Frontal cortex (tissue), 4 donors: ENCODE results near the gene ABHD17A. TPM values are rescaled to one million over a fixed set of nuclear protein-coding genes. Genes with fewer than 3 reads are reported as not detected.

Source experiments
- DNase-seq, 2 donors: peaks; one replicate each; pipeline ENCODE4 v3.0.0; 2012; ENCODE audit warnings: low spot score in 2 of 2
- FAIRE-seq: peaks from 2 replicates; lab custom pipeline; 2012; peaks lifted over from hg19 to GRCh38; lab: Jason Lieb, UNC
- total RNA-seq: library from RNA; depleted of rRNA; stranded (reverse); fragments of >200 nt; gene quantifications from one replicate; pipeline ENCODE4 v1.2.3, GENCODE V29; 2014
- donor health status: control.
- donor health status: control.
- donor health status: control.

ABHD17A gene
- total RNA-seq, 1 donor from 2014 or later, result 42.0 TPM

- FAIRE-seq, result no peak
Observed at GRCh38 chr19:1844513-1845124, 40.7 kb downstream of the ABHD17A start.

GRCh38 chr19:1843646-1844394, 41.5 kb downstream of the ABHD17A start:
- DNase-seq, result no peak
- FAIRE-seq, result no peak

More at GRCh38 chr19:1844513-1845124, 40.7 kb downstream of the ABHD17A start:
- no peak for DNase-seq

DNA sequence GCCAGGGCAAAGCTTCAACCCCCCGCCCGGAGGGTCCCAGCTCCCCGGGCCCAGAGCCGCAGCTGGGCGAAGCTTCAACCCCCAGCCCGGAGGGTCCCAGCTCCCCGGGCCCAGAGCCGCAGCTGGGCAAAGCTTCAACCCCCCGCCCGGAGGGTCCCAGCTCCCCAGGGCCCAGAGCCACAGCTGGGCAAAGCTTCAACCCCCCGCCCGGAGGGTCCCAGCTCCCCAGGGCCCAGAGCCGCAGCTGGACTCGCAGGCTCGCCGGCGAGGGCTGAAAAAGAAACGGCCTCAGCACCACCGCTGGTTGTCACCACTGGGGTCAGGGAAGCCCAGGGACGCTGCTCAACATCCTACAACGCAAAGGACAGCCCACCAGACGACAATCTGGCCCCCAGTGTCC, 42.2 kb downstream of the ABHD17A start:
- FAIRE-seq (no peak), DNase-seq (no peak)

DNA sequence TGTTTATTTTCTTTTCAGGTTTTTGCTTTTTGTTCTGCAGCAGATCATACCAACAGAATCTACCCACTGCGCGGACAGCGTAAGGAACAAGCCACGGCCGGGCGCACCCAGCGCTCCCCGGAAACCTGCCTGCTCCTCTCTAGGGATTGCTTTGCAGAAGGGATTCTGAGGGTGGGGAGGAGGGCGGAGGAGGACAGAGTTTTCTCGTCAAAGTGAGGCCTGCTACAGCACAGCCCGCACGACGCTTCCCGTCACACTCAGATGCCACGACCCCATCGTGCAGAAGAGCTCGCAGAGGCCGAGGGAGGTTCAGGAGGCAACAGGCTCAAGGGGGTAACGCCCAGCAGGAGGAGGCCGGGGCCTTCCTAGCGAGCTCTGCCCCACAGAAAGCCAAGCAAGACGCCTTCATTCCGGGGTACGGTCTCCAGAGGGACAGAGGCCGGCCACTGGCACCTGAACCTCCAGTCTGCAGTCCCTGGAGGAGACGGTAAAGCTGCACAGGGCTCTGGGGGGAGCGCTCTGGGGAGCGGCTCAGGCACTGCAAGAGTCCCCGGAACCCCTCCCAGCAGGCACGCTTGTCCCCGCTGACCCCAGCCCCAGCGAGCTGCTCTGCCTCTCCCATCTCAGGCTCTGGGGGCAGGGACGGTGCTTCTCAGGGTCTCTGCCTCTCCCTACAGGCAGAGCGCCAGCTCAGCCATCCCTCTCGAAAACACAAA, 43.9 kb downstream of the ABHD17A start:
- FAIRE-seq (no peak), DNase-seq (no peak)

DNA sequence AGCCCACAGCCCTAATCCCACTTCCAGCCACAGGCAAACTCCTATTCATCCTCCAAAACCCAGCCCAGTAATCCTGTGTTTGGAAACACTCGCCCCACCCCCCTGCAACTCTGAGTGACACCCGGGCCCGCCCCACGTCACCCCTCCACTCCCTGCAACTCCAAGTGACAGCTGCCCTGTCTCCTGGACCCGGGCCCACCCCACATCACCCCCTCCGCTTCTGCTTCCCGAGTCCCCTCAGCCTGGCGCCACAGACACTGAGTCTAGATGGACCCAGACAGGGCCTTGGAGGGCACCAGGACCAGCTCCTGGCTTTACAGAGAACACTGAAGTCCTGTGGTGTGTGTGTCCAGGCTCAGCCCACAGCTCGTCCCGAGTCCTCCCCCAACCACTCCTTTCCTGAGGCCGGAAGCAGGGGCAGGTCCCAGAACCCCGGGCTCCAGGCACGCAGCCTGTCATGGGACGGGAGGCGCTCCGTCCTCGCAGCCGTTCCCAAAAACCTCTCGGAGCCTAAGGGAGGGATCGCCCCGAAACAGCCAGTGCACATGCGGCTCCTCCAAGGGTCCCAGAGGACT, 44.7 kb downstream of the ABHD17A start:
- no peak for FAIRE-seq
- DNase-seq, result no peak

DNA sequence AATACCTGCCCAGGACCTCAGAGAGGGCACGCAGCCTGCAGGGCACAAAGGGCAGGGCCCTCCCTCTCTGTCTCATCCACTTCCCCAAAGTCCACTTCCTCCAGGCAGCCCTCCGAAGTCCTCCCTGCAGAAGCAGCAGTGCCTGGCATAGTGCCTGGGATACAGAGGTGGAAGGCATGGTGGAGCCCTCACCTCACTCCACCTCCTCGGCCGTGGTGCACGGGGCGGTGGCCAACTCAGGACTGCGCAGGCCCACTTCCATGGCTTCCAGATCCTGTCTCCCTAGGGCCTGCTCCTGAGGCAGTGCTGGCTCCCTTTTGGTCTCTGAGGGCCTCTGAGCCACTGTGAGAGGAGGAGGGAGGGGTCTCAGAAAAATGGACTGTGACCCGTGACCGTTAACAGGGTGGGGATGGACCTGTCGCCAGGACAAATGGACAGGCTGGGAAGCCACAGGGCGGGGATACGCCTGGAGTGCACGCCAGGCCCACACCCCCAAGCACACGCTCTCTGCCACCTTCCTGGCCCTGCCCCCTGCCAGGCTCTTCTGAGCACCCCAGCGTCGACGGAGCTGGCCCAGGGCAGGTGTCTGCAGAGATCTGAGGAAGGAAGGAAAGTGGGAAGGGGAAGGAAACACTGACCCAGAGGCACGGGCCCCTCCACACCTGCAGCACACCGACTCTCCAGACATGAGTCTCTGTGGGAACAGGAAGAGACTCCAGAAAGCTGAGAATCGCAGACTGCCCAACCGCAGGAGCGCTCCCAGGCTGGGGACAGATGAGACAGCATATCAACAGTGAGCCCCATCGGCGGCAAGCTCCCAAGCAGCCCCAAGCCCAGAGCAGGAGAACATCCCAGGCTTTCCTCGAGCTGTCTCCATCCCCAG, 45.4 kb downstream of the ABHD17A start:
- no peak for DNase-seq
- FAIRE-seq, result no peak

DNA sequence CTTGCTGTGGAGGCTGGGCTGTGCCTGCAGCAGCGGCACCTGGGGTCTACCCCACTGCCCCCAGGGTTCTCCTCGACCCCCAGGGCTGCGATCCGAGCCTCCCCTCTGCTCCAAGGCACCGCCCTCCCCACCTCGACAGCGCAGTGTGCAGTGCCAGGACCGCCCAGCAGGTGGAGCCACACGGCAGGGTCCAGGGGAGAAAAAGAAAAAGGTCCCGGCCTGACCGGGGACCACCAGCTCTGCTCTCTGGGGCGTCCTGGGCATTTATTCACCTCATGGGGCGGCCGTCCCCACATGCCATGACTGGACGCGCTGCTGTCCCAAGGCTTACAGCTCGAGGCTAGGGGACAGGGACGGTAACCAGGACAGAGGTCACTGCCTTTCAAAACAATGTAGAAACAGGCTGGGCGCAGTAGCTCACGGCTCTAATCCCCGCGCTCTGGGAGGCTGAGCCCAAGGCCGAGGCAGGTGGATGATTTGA, 47.6 kb downstream of the ABHD17A start:
- DNase-seq (peak in 1 of 2 donors; percentile 76), FAIRE-seq (no peak)

- FAIRE-seq (no peak), DNase-seq (no peak)
Observed at GRCh38 chr19:1837222-1837565, 48.1 kb downstream of the ABHD17A start.

DNA sequence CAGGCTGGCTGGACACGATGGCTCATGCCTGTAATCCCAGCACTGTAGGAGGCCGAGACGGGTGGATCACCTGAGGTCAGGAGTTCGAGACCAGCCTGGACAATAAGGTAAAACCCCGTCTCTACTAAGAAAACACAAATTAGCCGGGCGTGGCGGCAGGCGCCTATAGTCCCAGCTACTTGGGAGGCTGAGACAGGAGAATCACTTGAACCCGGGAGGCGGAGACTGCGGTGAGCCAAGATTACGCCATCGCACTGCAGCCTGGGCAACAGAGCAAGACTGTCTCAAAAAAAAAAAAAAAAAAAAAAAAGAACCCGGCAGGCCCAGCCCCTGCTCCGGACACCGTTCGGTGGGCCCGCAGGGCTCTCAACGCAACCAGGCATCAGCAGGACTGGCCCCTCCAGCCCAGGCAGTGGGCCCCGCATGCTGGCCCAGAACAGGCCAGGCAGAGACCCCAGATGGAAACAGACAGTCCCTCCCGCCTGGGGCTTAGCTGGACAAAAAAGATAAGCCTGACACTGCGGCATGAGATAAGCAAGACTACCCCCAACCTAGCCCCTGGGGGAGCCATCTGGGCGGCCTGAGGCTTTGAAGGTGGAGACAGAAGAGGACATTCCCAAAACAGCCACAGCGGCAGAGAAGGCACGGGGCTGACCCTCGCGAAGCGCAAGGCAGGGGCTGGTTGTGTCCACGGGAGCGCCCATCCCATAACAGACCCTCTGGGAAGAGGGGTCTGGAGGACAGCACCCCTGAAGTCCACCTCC, 48.7 kb downstream of the ABHD17A start:
- DNase-seq (no peak), FAIRE-seq (no peak)

DNA sequence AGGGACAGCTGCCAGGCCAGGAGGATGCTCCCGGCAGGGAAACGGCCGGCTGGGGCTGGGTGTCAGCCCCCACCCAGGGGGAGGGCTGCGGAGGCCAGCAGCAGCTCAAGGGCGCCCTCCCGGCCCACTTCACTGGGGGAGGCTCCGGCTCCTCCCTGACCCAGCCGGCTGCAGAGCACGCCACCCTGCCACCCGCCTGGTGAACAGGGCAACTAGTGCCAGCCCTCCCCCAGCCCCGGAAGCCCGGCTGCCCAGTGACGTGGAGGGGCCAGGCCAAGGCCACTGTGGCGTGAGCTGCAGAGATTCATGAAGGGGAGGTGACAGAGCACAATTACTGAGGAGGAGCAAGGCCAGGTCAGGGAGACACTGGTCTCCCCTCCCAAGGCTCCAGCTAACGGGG, 51.8 kb downstream of the ABHD17A start:
- peak in 1 of 2 donors; percentile 69 for DNase-seq
- no peak for FAIRE-seq

DNA sequence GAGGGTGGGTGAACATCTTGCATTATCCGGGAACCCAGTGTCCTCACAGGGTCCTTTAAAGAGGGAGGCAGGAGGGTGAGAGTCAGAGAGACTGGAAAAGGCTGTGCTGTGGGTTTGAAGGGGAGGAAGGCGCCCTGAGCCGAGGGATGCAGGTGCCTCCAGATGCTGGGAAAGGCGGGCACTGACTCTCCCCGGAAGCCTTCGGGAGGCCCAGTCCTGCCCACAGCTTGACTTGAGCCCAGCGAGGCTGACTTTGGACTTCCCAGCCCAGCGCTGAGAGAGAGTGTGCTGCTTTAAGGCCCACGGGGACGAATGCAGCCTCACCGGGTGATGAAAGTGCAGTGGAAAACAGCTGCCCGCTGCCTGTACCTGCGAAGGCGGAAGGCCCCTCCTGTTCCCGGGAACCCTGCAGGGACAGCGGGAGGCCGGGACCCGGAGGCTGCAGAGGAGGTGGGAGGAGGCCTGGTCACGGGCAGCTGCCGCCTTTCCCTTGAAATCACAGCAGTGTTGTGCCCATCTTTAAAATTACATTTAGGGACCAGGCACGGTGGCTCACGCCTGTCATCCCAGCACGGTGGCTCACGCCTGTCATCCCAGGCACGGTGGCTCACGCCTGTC, 53.1 kb downstream of the ABHD17A start:
- DNase-seq (no peak), FAIRE-seq (no peak)

DNA sequence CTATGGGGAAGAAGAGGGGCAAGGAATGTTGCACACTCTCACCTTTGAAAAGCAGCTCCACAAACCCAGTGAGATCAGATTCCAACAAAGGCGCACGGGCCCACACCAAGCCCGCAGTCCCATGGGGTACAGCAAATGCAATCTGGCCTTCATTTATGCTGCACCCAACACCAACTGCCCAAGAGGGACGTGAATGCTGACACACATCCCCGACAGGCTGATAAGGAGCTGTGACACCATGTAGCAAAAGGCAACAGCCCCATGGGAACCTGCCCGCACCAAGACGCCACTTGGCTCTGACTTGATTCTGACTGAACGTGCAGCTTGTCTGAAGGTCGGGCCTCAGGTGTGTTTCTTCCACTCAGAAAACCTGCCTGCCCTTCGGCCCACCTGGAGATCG, 54.3 kb downstream of the ABHD17A start:
- DNase-seq (no peak), FAIRE-seq (no peak)

DNA sequence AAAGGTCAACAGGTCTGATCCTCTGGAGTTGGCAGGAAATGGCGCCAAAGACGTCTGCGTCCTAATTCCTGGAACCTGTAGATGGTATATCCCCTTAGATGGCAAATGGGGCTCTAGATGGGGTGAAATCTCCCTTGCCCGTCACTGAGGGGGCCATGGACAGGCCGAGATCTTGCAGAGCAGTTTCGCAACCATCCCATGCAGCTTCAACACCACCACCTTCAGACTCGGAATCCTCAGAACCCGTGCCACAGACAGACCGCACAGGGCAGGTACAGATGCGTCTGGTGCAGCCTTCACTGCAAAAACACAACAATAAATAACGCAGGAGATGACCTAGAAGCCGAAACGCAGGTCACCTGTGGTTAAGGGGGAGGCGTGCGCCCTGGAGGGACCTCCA, 54.7 kb downstream of the ABHD17A start:
- FAIRE-seq (no peak), DNase-seq (no peak)

DNA sequence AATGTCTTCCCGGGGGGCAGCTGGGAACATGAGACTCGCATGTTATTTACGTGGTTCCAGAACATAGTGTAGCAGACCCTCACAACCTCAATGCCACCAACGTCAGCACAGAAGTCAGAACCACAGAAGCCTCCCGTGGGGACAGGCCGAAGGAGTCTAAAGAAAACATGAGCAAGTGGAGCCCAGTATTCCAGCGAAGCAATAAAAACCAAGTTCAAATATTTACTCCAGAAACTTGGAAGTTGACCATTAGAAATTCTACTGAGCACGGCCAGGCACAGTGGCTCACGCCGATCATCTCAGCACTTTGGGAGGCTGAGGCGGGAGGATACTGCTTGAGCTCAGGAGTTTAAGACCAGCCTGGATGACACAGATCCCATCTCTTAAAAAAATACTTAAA, 55.3 kb downstream of the ABHD17A start:
- FAIRE-seq, result no peak
- no peak for DNase-seq

- DNase-seq, result no peak
- FAIRE-seq, result no peak
Observed at GRCh38 chr19:1828279-1829238, 56.7 kb downstream of the ABHD17A start.

DNA sequence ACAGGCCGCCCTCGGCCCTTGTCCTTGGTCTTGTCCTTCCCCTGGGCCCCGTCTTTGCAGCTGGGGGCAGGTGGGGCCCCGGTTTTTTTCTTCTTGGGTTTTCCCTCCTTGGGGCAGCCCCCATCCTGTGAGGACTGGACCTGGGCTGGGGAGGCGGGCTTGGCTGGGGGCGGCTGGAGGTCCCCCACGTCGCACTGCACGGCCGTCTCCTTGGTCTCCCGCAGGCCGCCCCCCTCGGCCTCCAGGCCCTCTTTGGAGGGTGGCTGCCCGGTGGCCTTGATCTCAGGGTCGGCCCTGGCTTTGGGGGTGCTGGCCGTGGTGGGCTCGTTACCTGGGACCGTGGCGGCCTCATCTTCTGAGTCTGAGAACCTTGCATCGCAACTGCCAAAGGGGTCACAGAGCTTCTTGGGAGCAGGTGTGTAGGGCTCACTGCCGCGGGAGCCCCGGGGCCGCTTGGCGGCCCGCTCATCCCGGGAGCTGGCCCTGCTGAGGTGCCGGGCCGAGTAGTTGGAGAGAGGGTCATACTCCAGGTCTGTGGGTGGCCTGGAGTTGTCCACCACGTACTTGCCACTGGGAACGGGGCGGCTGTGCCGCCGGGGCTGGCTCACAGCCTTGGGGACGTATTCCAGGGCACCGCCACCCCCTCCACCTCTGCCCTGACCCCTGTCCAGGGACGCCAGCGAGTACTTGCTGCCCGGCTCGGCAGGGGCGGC, 57.6 kb downstream of the ABHD17A start:
- FAIRE-seq (no peak), DNase-seq (no peak)
